ENCODE measurements around the gene PIH1D1. TPM values are rescaled to one million over a fixed set of nuclear protein-coding genes. Genes with fewer than 3 reads are reported as not detected.

PIH1D1 gene
- total and polyA plus RNA-seq, 12 donors: 26.6 to 131 (median 83.6) TPM

DNA sequence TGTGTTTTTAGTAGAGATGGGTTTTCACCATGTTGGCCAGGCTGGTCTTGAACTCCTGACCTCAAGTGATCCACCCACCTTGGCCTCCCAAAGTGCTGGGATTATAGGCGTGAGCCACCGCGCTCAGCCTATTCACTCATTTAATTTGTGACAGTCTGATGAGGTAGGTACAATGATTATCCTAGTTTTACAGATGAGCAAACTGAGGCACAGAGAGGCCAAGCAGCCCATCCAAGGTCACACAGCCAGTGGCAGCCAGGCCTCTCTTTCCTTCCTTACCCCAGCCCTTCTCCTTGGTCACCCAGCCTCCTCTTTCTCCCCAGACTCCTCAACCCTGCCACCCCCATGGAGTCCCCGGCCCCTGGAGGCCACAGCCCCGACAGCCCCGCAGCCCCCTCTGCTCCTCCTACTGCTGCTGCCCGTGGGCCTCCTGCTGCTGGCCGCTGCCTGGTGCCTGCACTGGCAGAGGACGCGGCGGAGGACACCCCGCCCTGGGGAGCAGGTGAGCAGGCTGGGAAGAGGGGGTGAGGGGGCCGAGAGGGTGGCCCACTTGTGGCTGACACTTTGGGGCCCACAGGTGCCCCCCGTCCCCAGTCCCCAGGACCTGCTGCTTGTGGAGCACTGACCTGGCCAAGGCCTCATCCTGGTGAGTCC is 28.5 kb upstream of the PIH1D1 start:
- Histone ChIP-seq H3K9me3 (replicated peaks in 1 of 3) (no peaks in the 10 kb centered on the region), H3K27ac (no peak overlapping the region), H3K4me1 (replicated peaks in 1 of 2) (peaks cover 0 to 6% of the 10 kb centered on the region in 2 donors), H3K36me3 (replicated peaks in 1 of 2) (no peaks in the 10 kb centered on the region), H3K27me3 (no peaks in the 10 kb centered on the region), H3K4me3 (no peak overlapping the region)
- TF ChIP-seq POLR2A (IDR thresholded peaks at IDR 0.05): no peak
- TF ChIP-seq, protein P1, sequence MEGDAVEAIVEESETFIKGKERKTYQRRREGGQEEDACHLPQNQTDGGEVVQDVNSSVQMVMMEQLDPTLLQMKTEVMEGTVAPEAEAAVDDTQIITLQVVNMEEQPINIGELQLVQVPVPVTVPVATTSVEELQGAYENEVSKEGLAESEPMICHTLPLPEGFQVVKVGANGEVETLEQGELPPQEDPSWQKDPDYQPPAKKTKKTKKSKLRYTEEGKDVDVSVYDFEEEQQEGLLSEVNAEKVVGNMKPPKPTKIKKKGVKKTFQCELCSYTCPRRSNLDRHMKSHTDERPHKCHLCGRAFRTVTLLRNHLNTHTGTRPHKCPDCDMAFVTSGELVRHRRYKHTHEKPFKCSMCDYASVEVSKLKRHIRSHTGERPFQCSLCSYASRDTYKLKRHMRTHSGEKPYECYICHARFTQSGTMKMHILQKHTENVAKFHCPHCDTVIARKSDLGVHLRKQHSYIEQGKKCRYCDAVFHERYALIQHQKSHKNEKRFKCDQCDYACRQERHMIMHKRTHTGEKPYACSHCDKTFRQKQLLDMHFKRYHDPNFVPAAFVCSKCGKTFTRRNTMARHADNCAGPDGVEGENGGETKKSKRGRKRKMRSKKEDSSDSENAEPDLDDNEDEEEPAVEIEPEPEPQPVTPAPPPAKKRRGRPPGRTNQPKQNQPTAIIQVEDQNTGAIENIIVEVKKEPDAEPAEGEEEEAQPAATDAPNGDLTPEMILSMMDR (IDR thresholded peaks at IDR 0.05): no peak
- intact Hi-C loops (cut with DNase I): no loop called here
- DNase-seq: no peak
- WGBS, 4 donors: 88 to 93% (median 90%) methylated on average over 8 to 14 of the region's 14 CpGs

DNA sequence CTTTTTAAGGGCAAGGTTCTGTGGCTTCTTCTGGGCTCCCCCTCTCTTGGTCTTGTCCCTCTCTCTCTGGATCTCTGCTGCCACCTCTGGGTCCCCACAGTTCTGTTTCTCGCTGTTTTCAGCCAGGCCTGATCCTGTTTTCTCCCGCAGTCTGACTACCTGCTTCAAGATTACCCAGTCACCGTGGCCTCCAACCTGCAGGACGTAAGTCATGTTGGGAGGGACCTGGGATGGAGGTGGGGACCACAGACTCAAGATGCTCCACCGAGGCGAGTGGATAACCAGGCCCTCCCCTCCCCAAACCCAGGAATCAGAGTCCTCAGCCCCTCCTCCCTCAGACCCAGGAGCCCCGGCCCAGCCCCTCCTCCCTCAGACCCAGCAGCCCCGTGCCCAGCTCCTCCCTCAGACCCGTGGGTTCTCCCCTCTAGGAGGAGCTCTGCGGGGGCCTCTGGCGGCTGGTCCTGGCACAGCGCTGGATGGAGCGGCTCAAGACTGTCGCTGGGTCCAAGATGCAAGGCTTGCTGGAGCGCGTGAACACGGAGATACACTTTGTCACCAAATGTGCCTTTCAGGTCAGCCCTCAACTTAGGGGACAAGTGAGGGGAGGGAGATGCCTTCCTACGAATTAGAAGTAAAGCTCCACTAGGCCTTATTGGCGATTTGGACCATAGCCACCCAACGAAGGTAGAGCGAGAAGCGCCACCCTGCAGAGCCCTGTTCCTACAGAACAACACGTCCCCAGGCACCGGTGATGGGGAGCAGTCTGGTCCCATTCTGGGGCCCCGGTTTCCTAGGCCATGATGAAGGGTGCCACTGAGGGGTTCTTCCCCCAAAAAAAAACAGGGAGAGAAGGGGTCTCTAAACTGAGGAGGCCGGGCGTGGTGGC is 24.6 kb upstream of the PIH1D1 start:
- H3K4me3 ChIP-seq: no peak overlapping the region
- DNase-seq: no peak
- H3K36me3 ChIP-seq (replicated peaks in 1 of 2): no peaks in the 10 kb centered on the region
- TF ChIP-seq, protein P1 (IDR thresholded peaks at IDR 0.05): peak in 5 of 6 experiments; percentile 6 to 31 (median 11)
- TF ChIP-seq POLR2A (IDR thresholded peaks at IDR 0.05): no peak
- no peak overlapping the region for H3K27ac ChIP-seq
- WGBS, 4 donors: 59 to 81% (median 69%) methylated on average over 17 to 27 of the region's 27 CpGs
- intact Hi-C loops (cut with DNase I): no loop called here
- H3K27me3 ChIP-seq: no peaks in the 10 kb centered on the region
- no peaks in the 10 kb centered on the region for H3K9me3 ChIP-seq (replicated peaks in 1 of 3)
- H3K4me1 ChIP-seq (replicated peaks in 1 of 2): peaks cover 5 to 6% of the 10 kb centered on the region in 2 donors

DNA sequence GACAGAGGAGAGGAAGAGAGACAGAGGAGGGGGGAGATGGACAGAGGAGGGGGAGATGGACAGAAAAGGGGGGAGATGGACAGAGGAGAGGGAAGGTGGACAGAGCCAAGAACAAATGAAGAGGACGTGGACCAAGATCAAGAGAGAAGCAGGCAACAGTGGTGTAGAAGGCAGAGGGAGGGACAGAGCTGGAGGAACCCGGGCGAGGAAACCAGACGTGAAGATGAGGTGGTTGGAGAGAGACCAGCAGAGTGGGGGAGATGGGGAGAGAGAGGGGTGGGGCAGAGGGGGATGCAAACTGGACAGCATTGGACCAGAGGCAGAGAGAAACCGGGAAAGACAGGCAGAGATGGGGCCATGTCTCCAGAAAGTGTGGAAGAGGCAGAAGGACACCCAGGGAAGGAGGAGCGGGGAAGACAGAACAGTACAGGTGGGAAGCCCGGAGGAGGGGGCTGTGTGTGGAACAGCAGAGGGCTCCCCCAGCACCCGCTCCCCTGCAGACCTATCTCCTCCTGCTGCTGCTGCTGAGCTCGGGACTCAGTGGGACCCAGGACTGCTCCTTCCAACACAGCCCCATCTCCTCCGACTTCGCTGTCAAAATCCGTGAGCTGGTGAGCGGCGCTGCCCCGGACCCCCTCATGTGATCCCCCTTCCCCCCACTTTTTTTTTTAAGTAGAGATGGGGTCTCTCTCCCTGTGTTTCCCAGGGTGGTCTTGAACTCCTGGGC is 23.7 kb upstream of the PIH1D1 start:
- intact Hi-C loops (cut with DNase I): no loop called here
- no peak for TF ChIP-seq POLR2A (IDR thresholded peaks at IDR 0.05)
- TF ChIP-seq, protein P1 (IDR thresholded peaks at IDR 0.05): no peak
- 70 to 76% (median 74%) methylated on average over 14 to 15 of the region's 15 CpGs for WGBS, 4 donors
- H3K27me3 ChIP-seq: no peaks in the 10 kb centered on the region
- no peak overlapping the region for H3K4me3 ChIP-seq
- H3K9me3 ChIP-seq (replicated peaks in 1 of 3): no peaks in the 10 kb centered on the region
- H3K27ac ChIP-seq: peak overlapping the region in 1 of 5 donors; percentile 11
- peaks cover 5 to 6% of the 10 kb centered on the region in 2 donors for H3K4me1 ChIP-seq (replicated peaks in 1 of 2)
- no peaks in the 10 kb centered on the region for H3K36me3 ChIP-seq (replicated peaks in 1 of 2)
- DNase-seq: no peak

DNA sequence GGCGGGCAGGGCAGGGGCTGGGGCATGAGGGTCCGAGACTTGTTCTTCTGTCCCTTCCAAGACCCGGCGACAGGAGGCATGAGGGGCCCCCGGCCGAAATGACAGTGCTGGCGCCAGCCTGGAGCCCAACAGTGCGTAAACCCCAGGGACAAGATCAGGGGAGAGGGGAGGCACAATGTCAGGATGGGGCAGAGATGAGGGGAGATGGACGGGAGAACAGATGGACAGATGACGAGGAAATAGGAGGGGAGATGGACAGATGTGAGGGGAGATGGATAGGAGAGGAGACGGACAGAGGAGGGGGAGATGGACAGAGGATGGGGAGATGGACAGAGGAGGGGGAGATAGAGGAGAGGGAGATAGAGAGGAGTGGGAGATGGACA is 22.9 kb upstream of the PIH1D1 start:
- intact Hi-C loops (cut with DNase I): no loop called here
- 7 to 12% (median 8%) methylated on average over 9 to 11 of the region's 11 CpGs for WGBS, 4 donors
- TF ChIP-seq, protein P1 (IDR thresholded peaks at IDR 0.05): no peak
- no peak for TF ChIP-seq POLR2A (IDR thresholded peaks at IDR 0.05)
- Histone ChIP-seq H3K27ac (peak overlapping the region in 2 of 5 donors; percentile 72 to 73), H3K9me3 (replicated peaks in 1 of 3) (no peaks in the 10 kb centered on the region), H3K36me3 (replicated peaks in 1 of 2) (no peaks in the 10 kb centered on the region), H3K4me3 (peak overlapping the region in 2 of 4 donors; percentile 73), H3K4me1 (replicated peaks in 1 of 2) (peaks cover 5 to 6% of the 10 kb centered on the region in 2 donors), H3K27me3 (no peaks in the 10 kb centered on the region)
- DNase-seq: no peak
